Spleen (tissue), 11 donors: ENCODE results near the gene CAMTA1. TPM values are rescaled to one million over a fixed set of nuclear protein-coding genes. Genes with fewer than 3 reads are reported as not detected.

Experiments
- DNase-seq: peaks from one replicate; pipeline ENCODE4 v3.0.0-alpha.2; 2020
- H3K27ac ChIP-seq, 8 donors: fragments of 200-600 bp; sonication (generic) in 7 of 8; 1 replicate in 4 of 8; 2 replicates in 4 of 8; pipeline versions ENCODE4 v1.5.0 to v1.8.0; 2016 to 2021; ENCODE audit warnings: inconsistent platforms in 4 of 8, mild to moderate bottlenecking in 4 of 8, moderate library complexity in 1 of 8
- H3K27me3 ChIP-seq, 7 donors: fragments of 200-600 bp; sonication (generic) in 6 of 7; replicated peaks in 1 of 7; 1 replicate in 4 of 7; 2 replicates in 3 of 7; pipeline versions ENCODE4 v1.5.0 to v1.8.0; 2016 to 2021; ENCODE audit warnings: inconsistent platforms in 3 of 7, mild to moderate bottlenecking in 1 of 7
- H3K36me3 ChIP-seq, 6 donors: fragments of 200-600 bp; sonication (generic) in 5 of 6; 1 replicate in 4 of 6; 2 replicates in 2 of 6; pipeline versions ENCODE4 v1.5.0 to v1.8.0; 2016 to 2021; ENCODE audit warnings: inconsistent platforms in 2 of 6
- H3K4me1 ChIP-seq, 6 donors: fragments of 200-600 bp; sonication (generic) in 5 of 6; 1 replicate in 3 of 6; 2 replicates in 3 of 6; pipeline versions ENCODE4 v1.5.0 to v1.8.0; 2016 to 2021; ENCODE audit warnings: inconsistent platforms in 3 of 6
- H3K4me3 ChIP-seq, 8 donors: fragments of 200-600 bp; sonication (generic) in 7 of 8; 1 replicate in 4 of 8; 2 replicates in 4 of 8; pipeline versions ENCODE4 v1.5.0 to v1.8.0; 2016 to 2021; ENCODE audit warnings: inconsistent platforms in 4 of 8, mild to moderate bottlenecking in 4 of 8, moderate library complexity in 2 of 8
- H3K9me3 ChIP-seq, 8 donors: fragments of 200-600 bp; sonication (generic) in 7 of 8; 1 replicate in 4 of 8; 2 replicates in 4 of 8; pipeline versions ENCODE4 v1.5.0 to v1.8.0; 2016 to 2021; ENCODE audit warnings: inconsistent platforms in 4 of 8
- CTCF ChIP-seq, 11 experiments: fragments of 200-600 bp in 7 of 11; fragments of 450-650 bp in 4 of 11; sonication (generic) in 4 of 11; IDR thresholded peaks in 8 of 11; conservative IDR thresholded peaks in 3 of 11; 1 replicate in 7 of 11; 2 replicates in 4 of 11; pipeline versions ENCODE4 v1.4.0 to v1.8.0; 2016 to 2021; ENCODE audit warnings: antibody characterized with exemption in 11 of 11, inconsistent platforms in 4 of 11, mild to moderate bottlenecking in 1 of 11
- POLR2A ChIP-seq, 3 donors: fragments of 450-650 bp; IDR thresholded peaks; one replicate each; pipeline ENCODE4 v1.5.1; 2017; ENCODE audit warnings: antibody characterized with exemption in 3 of 3, mild to moderate bottlenecking in 1 of 3
- POLR2AphosphoS5 ChIP-seq, 3 donors: sonication (generic); formaldehyde crosslinking; IDR thresholded peaks; one replicate each; pipeline ENCODE4 v1.5.1; 2017; ENCODE audit warnings: antibody characterized with exemption in 3 of 3
- WGBS, 5 donors: extraction: QIAGEN DNeasy Blood & Tissue Kit in 3 of 5; methylation state at CpG; one replicate each; pipeline versions ENCODE4 v1.1.5 to v1.1.7; 2013 to 2018; 5-methylcytosine and 5-hydroxymethylcytosine counted together
- intact Hi-C: fragments of 100-400 bp; cut with DNase I; formaldehyde crosslinking; loops from one replicate; pipeline ENCODE4 v1.15.0; 2023; ENCODE audit warnings: low total_unique reads
- polyA plus RNA-seq, 3 donors: library from polyadenylated mRNA; stranded (reverse); fragments of 200-250 nt; gene quantifications; one replicate each; pipeline ENCODE4 v1.2.1, GENCODE V29; 2013
- total RNA-seq, 7 donors: library from RNA; depleted of rRNA in 3 of 7; stranded (reverse); fragments of >200 nt in 3 of 7; fragmentation: NEBNext Ultra II Directional in 4 of 7; extraction: Animal tissue kit (Norgen Biotek cat#: 25700) in 4 of 7; gene quantifications; one replicate each; pipeline versions ENCODE4 v1.1.0 to v1.2.1, GENCODE V29; 2016 to 2021
- donor health status: healthy with polysubstance abuse.
- donor health status: DM: no; HTN: no; CAD: no; lungs with moderate emphysema.
- donor health status: DM: no; HTN: no; CAD: no.
- donor health status: Bipolar disorder and iron deficiency.
- donor health status: healthy.
- donor health status: DM: no; HTN: no; CAD: no.
- donor health status: DM: yes; HTN: yes; CAD: no.

CAMTA1 gene
- total and polyA plus RNA-seq, 10 donors, result 53.0 to 106 (median 77.3) TPM

DNA sequence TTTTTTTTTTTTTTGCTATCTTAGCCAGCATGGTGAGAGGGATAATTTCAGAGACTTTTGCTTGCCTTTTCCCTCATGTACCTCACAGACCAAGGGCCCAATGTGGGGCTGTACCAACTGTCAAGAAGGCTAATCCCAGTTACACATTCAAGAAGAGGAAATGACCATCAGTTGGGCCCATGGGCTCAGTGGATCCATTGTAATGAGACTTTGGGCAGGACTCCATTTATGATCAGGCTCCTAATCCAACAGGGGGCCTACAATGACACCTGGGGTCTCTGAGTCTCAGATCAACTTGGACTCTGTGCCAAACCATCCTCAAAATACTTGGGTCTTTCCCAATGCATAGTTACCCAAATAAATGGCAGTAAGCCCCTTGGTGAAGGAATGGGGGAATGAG is 535.4 kb downstream of the CAMTA1 start:
- Histone ChIP-seq H3K27me3 (peaks cover 0 to 7% (median 0%) of the 10 kb centered on the region in 7 donors), H3K9me3 (no peaks in the 10 kb centered on the region), H3K4me3 (no peak overlapping the region), H3K4me1 (no peaks in the 10 kb centered on the region), H3K36me3 (no peaks in the 10 kb centered on the region), H3K27ac (no peak overlapping the region)
- TF ChIP-seq POLR2A (IDR thresholded peaks at IDR 0.05) (no peak), CTCF (IDR thresholded peaks at IDR 0.05 in 8 of 11, conservative IDR thresholded peaks at IDR 0.05 in 3 of 11) (no peak), POLR2AphosphoS5 (IDR thresholded peaks at IDR 0.05) (no peak)
- intact Hi-C loops, result no loop called here
- no peak for DNase-seq

DNA sequence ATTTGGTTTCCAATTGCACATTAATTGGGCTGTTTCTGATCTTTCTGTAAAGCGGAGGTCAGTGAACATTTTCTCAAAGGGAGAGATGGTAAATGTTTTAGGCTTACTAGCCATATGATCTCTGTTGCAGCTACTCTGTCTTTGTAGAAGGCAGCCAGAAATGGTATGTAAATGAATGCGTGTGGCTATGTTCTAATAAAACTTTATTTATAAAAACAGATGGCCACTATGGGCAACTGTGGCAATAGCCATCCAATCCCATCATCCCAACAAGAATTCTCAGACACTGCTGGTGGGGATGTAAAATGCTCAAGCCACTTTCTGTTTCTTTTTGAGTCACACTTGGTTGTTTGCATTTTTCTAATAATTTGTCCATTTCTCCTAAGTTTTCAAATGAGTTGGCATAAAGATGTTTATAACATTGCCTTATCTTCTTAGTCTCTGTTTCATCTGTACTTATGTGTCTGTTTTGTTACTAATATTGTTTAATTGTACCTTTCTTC is 537.1 kb downstream of the CAMTA1 start:
- H3K9me3 ChIP-seq, result peaks cover 0 to 2% (median 0%) of the 10 kb centered on the region in 8 donors
- intact Hi-C loops, result no loop called here
- peaks cover 0 to 7% (median 0%) of the 10 kb centered on the region in 7 donors for H3K27me3 ChIP-seq
- no peaks in the 10 kb centered on the region for H3K4me1 ChIP-seq
- H3K27ac ChIP-seq, result no peak overlapping the region
- TF ChIP-seq POLR2AphosphoS5 (IDR thresholded peaks at IDR 0.05), result no peak
- no peak for TF ChIP-seq POLR2A (IDR thresholded peaks at IDR 0.05)
- no peak for TF ChIP-seq CTCF (IDR thresholded peaks at IDR 0.05 in 8 of 11, conservative IDR thresholded peaks at IDR 0.05 in 3 of 11)
- no peaks in the 10 kb centered on the region for H3K36me3 ChIP-seq
- 94 to 100% (median 97%) methylated on average over 2 of the region's 2 CpGs for WGBS, 5 donors
- no peak overlapping the region for H3K4me3 ChIP-seq
- DNase-seq, result no peak

- H3K4me1 ChIP-seq, result no peaks in the 10 kb centered on the region
- H3K36me3 ChIP-seq, result no peaks in the 10 kb centered on the region
- no peak overlapping the region for H3K27ac ChIP-seq
- H3K9me3 ChIP-seq, result peaks cover 0 to 8% (median 2%) of the 10 kb centered on the region in 8 donors
- peaks cover 0 to 7% (median 0%) of the 10 kb centered on the region in 7 donors for H3K27me3 ChIP-seq
- TF ChIP-seq CTCF (IDR thresholded peaks at IDR 0.05 in 8 of 11, conservative IDR thresholded peaks at IDR 0.05 in 3 of 11), result no peak
- no peak for TF ChIP-seq POLR2AphosphoS5 (IDR thresholded peaks at IDR 0.05)
- no peak for TF ChIP-seq POLR2A (IDR thresholded peaks at IDR 0.05)
- intact Hi-C loops, result no loop called here
- 52 to 86% (median 61%) methylated on average over 1 of the region's 1 CpG for WGBS, 5 donors
- no peak overlapping the region for H3K4me3 ChIP-seq
- DNase-seq, result no peak
Observed at GRCh38 chr1:7322912-7323311, 537.7 kb downstream of the CAMTA1 start.

DNA sequence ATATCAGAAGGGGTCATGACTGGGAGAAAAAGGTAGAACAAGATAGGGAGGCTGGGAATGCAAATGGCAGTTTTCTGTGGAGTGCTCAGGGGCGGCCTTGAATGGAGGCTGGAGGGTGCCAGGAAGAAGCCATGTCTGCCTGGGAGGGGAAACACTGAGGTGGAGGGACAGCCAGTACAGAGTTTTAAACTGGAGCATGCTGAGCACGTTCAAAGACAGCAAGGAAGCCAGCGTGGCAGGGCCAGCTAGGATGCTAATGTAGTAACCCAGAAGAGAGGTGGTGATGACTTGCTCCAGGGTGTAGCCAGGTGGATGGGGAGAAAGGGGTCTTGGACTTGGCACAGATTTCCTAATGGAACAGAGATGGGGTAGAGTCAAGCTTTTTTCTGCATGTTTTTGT is 540.0 kb downstream of the CAMTA1 start:
- WGBS, 5 donors, result 75 to 88% (median 80%) methylated on average over 3 of the region's 3 CpGs
- no peak overlapping the region for H3K27ac ChIP-seq
- TF ChIP-seq CTCF (IDR thresholded peaks at IDR 0.05 in 8 of 11, conservative IDR thresholded peaks at IDR 0.05 in 3 of 11), result no peak
- no peak for TF ChIP-seq POLR2A (IDR thresholded peaks at IDR 0.05)
- TF ChIP-seq POLR2AphosphoS5 (IDR thresholded peaks at IDR 0.05), result no peak
- H3K27me3 ChIP-seq, result peaks cover 0 to 16% (median 0%) of the 10 kb centered on the region in 7 donors
- H3K4me1 ChIP-seq, result no peaks in the 10 kb centered on the region
- peaks cover 0 to 12% (median 6%) of the 10 kb centered on the region in 8 donors for H3K9me3 ChIP-seq
- intact Hi-C loops, result no loop called here
- H3K36me3 ChIP-seq, result no peaks in the 10 kb centered on the region
- DNase-seq, result no peak
- H3K4me3 ChIP-seq, result no peak overlapping the region
